Gastroesophageal sphincter (tissue), 4 donors: ENCODE measurements around the gene TNNI3K. TPM values are rescaled to one million over a fixed set of nuclear protein-coding genes. Genes with fewer than 3 reads are reported as not detected.
A peak's percentile ranks its signal among the peaks of the same experiment; 100 is the strongest.

Source experiments
- ATAC-seq: fragments of 150-250 bp; one replicate; pipeline ENCODE4 v1.9.1; 2016; ENCODE audit warnings: mild to moderate bottlenecking, moderate library complexity
- H3K27ac ChIP-seq, 4 donors: fragments of 200-600 bp; sonication (generic) in 3 of 4; 1 replicate in 3 of 4; 2 replicates in 1 of 4; pipeline ENCODE4 v1.5.1; 2016 to 2019
- H3K27me3 ChIP-seq: fragments of 200-600 bp; sonication (generic); one replicate; pipeline ENCODE4 v1.5.1; 2019
- H3K36me3 ChIP-seq, 2 donors: fragments of 200-600 bp; sonication (generic); one replicate each; pipeline ENCODE4 v1.5.1; 2019; ENCODE audit warnings: control low read depth in 1 of 2
- H3K4me1 ChIP-seq, 3 donors: fragments of 200-600 bp; sonication (generic); 1 replicate in 2 of 3; 2 replicates in 1 of 3; pipeline ENCODE4 v1.5.1; 2016 to 2019; ENCODE audit warnings: control low read depth in 2 of 3
- H3K4me3 ChIP-seq, 2 donors: fragments of 200-600 bp; sonication (generic); one replicate each; pipeline ENCODE4 v1.5.1; 2019; ENCODE audit warnings: mild to moderate bottlenecking in 1 of 2, moderate library complexity in 1 of 2
- H3K9me3 ChIP-seq, 3 donors: fragments of 200-600 bp; sonication (generic); one replicate each; pipeline ENCODE4 v1.5.1; 2017 to 2019; ENCODE audit warnings: control low read depth in 2 of 3
- CTCF ChIP-seq, 4 experiments: fragments of 200-600 bp in 2 of 4; fragments of 450-650 bp in 2 of 4; sonication (generic) in 1 of 4; IDR thresholded peaks; one replicate each; pipeline ENCODE4 v1.5.1; 2017 to 2019; ENCODE audit warnings: antibody characterized with exemption in 4 of 4, mild to moderate bottlenecking in 2 of 4, moderate library complexity in 2 of 4
- EP300 ChIP-seq: sonication (generic); formaldehyde crosslinking; IDR thresholded peaks from one replicate; pipeline ENCODE4 v1.6.1; 2017; ENCODE audit warnings: antibody characterized with exemption, mild to moderate bottlenecking
- POLR2A ChIP-seq, 2 donors: fragments of 450-650 bp; IDR thresholded peaks; one replicate each; pipeline ENCODE4 v1.6.1; 2017; ENCODE audit warnings: antibody characterized with exemption in 2 of 2, mild to moderate bottlenecking in 2 of 2, moderate library complexity in 1 of 2
- POLR2AphosphoS5 ChIP-seq: sonication (generic); formaldehyde crosslinking; IDR thresholded peaks from one replicate; pipeline ENCODE4 v1.6.1; 2017; ENCODE audit warnings: antibody characterized with exemption
- WGBS, 2 donors: methylation state at CpG; one replicate each; pipeline ENCODE4 v1.1.5; 2018; ENCODE audit warnings: low coverage in 1 of 2; 5-methylcytosine and 5-hydroxymethylcytosine counted together
- total RNA-seq, 4 donors: library from RNA; depleted of rRNA; stranded (reverse); fragments of >200 nt; gene quantifications; one replicate each; pipeline ENCODE4 v1.1.0, GENCODE V29; 2016

TNNI3K gene
- total RNA-seq, result 1 to 10 TPM in 3 of 4 donors, under 1 TPM in 1; 0.32 to 3.9 (median 2.9) TPM

- ATAC-seq, result no peak
- H3K36me3 ChIP-seq, result peaks cover 0 to 8% of the 10 kb centered on the region in 2 donors
Observed at GRCh38 chr1:74235153-74235552, at the start of gene TNNI3K. TNNI3K (plus strand) TSS chr1:74235387; CDS start chr1:74235452, 65 bp downstream.

GRCh38 chr1:74193908-74194307, 41.3 kb upstream of the TNNI3K start:
- TF ChIP-seq EP300, result no peak
- no peak for TF ChIP-seq POLR2A (IDR thresholded peaks at IDR 0.05)
- TF ChIP-seq CTCF (IDR thresholded peaks at IDR 0.05), result no peak
- no peak for TF ChIP-seq POLR2AphosphoS5
- 20 to 33% methylated on average over 1 to 2 of the region's 2 CpGs for WGBS, 2 donors
- ATAC-seq, result no peak
- no peaks in the 10 kb centered on the region for H3K36me3 ChIP-seq
- H3K9me3 ChIP-seq, result no peaks in the 10 kb centered on the region
- no peak overlapping the region for H3K4me3 ChIP-seq
- H3K4me1 ChIP-seq, result peaks cover 0 to 9% (median 1%) of the 10 kb centered on the region in 3 donors
- H3K27ac ChIP-seq, result no peak overlapping the region
- H3K27me3 ChIP-seq, result no peaks in the 10 kb centered on the region

More at GRCh38 chr1:74235153-74235552, at the start of gene TNNI3K:
- H3K27ac ChIP-seq, result no peak within 1 kb of the TSS
- no peaks in the 10 kb centered on the region for H3K9me3 ChIP-seq
- no peaks in the 10 kb centered on the region for H3K4me1 ChIP-seq
- H3K4me3 ChIP-seq, result no peak within 1 kb of the TSS
- TF ChIP-seq POLR2AphosphoS5, result no peak
- TF ChIP-seq CTCF (IDR thresholded peaks at IDR 0.05), result no peak
- no peak for TF ChIP-seq POLR2A (IDR thresholded peaks at IDR 0.05)
- no peak for TF ChIP-seq EP300
- 38 to 64% methylated on average over 2 of the region's 2 CpGs for WGBS, 2 donors
- H3K27me3 ChIP-seq, result no peaks in the 10 kb centered on the region

GRCh38 chr1:74195339-74195738, 39.8 kb upstream of the TNNI3K start:
- TF ChIP-seq EP300 (no peak), CTCF (IDR thresholded peaks at IDR 0.05) (no peak), POLR2A (IDR thresholded peaks at IDR 0.05) (no peak), POLR2AphosphoS5 (no peak)
- peaks cover 0 to 4% of the 10 kb centered on the region in 2 donors for H3K36me3 ChIP-seq
- no peaks in the 10 kb centered on the region for H3K27me3 ChIP-seq
- no peak overlapping the region for H3K4me3 ChIP-seq
- H3K27ac ChIP-seq, result no peak overlapping the region
- no peaks in the 10 kb centered on the region for H3K9me3 ChIP-seq
- ATAC-seq, result no peak
- peaks cover 0 to 22% (median 2%) of the 10 kb centered on the region in 3 donors for H3K4me1 ChIP-seq

- H3K27ac ChIP-seq, result peak overlapping the region in 3 of 4 donors; percentile 83 to 86 (median 84)
- no peak for TF ChIP-seq POLR2AphosphoS5
- TF ChIP-seq EP300, result no peak
- TF ChIP-seq POLR2A (IDR thresholded peaks at IDR 0.05), result no peak
- TF ChIP-seq CTCF (IDR thresholded peaks at IDR 0.05), result no peak
- H3K4me3 ChIP-seq, result peak overlapping the region; percentile 62 to 88
- H3K9me3 ChIP-seq, result no peaks in the 10 kb centered on the region
- 82 to 83% methylated on average over 5 of the region's 5 CpGs for WGBS, 2 donors
- no peaks in the 10 kb centered on the region for H3K27me3 ChIP-seq
- peaks cover 0 to 14% of the 10 kb centered on the region in 2 donors for H3K36me3 ChIP-seq
- H3K4me1 ChIP-seq, result peaks cover 0 to 28% (median 2%) of the 10 kb centered on the region in 3 donors
- no peak for ATAC-seq
Observed at GRCh38 chr1:74197255-74197654, 37.9 kb upstream of the TNNI3K start.
